Peyer's patch (tissue), 4 donors: ENCODE data around the gene CTBP2.

Experiments
- CTCF ChIP-seq, 6 experiments: fragments of 450-650 bp in 4 of 6; fragments of 200-600 bp in 2 of 6; sonication (generic) in 1 of 6; IDR thresholded peaks; one replicate each; pipeline ENCODE4 v1.5.1; 2017 to 2019; ENCODE audit warnings: antibody characterized with exemption in 6 of 6, mild to moderate bottlenecking in 3 of 6, moderate library complexity in 1 of 6
- POLR2A ChIP-seq, 2 donors: fragments of 450-650 bp; IDR thresholded peaks; one replicate each; pipeline ENCODE4 v1.5.1; 2017; ENCODE audit warnings: antibody characterized with exemption in 2 of 2, mild to moderate bottlenecking in 2 of 2, moderate library complexity in 2 of 2

GRCh38 chr10:125057158-125058001 lies 103.0 kb downstream of the CTBP2 start:
- TF ChIP-seq CTCF (IDR thresholded peaks at IDR 0.05), result no peak
- TF ChIP-seq POLR2A (IDR thresholded peaks at IDR 0.05), result no peak
